Chondrocyte (in vitro differentiated cells): ENCODE data around the gene WSCD2. TPM values are rescaled to one million over a fixed set of nuclear protein-coding genes. Genes with fewer than 3 reads are reported as not detected.

Experiments used
- DNase-seq: peaks from one replicate; pipeline ENCODE4 v3.0.0; 2021; ENCODE audit warnings: mixed read lengths, low spot score
- H3K27ac Mint-ChIP-seq: one replicate; pipeline ENCODE4 v1.8.0; 2021; ENCODE audit warnings: mild to moderate bottlenecking, moderate library complexity, mixed read lengths; ENCODE audit not compliant: unreplicated experiment
- H3K27me3 Mint-ChIP-seq: 2 replicates; pipeline ENCODE4 v1.8.0; 2021; ENCODE audit warnings: low read depth, mixed read lengths
- H3K36me3 Mint-ChIP-seq: 2 replicates; pipeline ENCODE4 v1.8.0; 2021; ENCODE audit warnings: low read depth, mixed read lengths
- H3K4me1 Mint-ChIP-seq: 2 replicates; pipeline ENCODE4 v1.8.0; 2021; ENCODE audit warnings: low read depth, mild to moderate bottlenecking, mixed read lengths
- H3K4me3 Mint-ChIP-seq: one replicate; pipeline ENCODE4 v1.8.0; 2021; ENCODE audit warnings: mild to moderate bottlenecking, moderate library complexity, mixed read lengths; ENCODE audit not compliant: unreplicated experiment
- H3K9me3 Mint-ChIP-seq: 2 replicates; pipeline ENCODE4 v1.8.0; 2021; ENCODE audit warnings: low read depth, mixed read lengths
- CTCF ChIP-seq: fragments of 200-600 bp; sonication (generic); IDR thresholded peaks from 2 replicates; pipeline ENCODE4 v1.5.0; 2021; ENCODE audit warnings: antibody characterized with exemption, mild to moderate bottlenecking, moderate library complexity
- total RNA-seq: library from RNA; stranded (reverse); gene quantifications from 3 replicates; pipeline ENCODE4 v1.2.1, GENCODE V29; 2021

The WSCD2 gene
- total RNA-seq, 1 donor from 2014 or later, result 0.32 TPM

DNA sequence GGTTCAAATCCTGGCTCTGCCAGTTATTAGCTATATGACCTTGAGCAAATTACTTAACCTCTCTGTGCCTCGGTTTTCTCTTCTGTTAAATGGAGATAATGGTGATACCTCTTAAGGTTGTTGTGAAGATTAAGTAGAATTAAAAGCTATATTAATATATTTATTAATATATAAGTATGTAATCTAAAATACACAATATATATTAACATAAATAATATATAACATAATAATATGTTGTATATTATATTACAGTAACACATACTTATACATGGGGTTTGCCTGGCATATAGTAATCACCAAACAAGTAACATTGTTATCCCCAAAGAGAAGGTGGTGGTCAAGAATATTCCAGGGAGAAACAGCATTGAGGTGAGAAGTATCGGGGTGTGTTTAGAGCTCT lies 118.0 kb downstream of the WSCD2 start:
- TF ChIP-seq CTCF, result no peak
- no peak overlapping the region for H3K27ac Mint-ChIP-seq
- H3K27me3 Mint-ChIP-seq, result peaks cover 41% of the 10 kb centered on the region
- H3K36me3 Mint-ChIP-seq, result no peaks in the 10 kb centered on the region
- H3K4me1 Mint-ChIP-seq, result no peaks in the 10 kb centered on the region
- no peak for DNase-seq
- H3K9me3 Mint-ChIP-seq, result no peaks in the 10 kb centered on the region
- no peak overlapping the region for H3K4me3 Mint-ChIP-seq

DNA sequence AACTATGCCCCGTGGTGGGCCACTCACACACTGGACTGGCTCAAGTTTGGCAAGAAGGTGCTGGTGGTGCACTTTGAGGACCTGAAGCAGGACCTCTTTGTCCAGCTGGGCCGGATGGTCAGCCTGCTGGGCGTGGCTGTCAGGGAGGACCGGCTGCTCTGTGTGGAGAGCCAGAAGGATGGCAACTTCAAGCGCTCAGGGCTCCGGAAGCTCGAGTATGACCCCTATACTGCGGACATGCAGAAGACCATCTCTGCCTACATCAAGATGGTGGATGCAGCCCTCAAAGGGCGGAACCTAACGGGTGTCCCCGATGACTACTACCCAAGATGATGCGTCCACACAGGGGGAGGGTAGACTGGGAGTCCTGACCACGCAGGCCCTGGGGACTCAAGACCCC lies 118.9 kb downstream of the WSCD2 start:
- Mint-ChIP-seq H3K4me3 (no peak overlapping the region), H3K36me3 (no peaks in the 10 kb centered on the region), H3K27ac (no peak overlapping the region), H3K4me1 (no peaks in the 10 kb centered on the region), H3K27me3 (peaks cover 43% of the 10 kb centered on the region), H3K9me3 (no peaks in the 10 kb centered on the region)
- TF ChIP-seq CTCF, result no peak
- no peak for DNase-seq

GRCh38 chr12:108252523-108252922 lies 123.4 kb downstream of the WSCD2 start:
- Mint-ChIP-seq H3K27ac (no peak overlapping the region), H3K27me3 (peaks cover 44% of the 10 kb centered on the region), H3K4me1 (no peaks in the 10 kb centered on the region), H3K4me3 (no peak overlapping the region), H3K9me3 (no peaks in the 10 kb centered on the region), H3K36me3 (no peaks in the 10 kb centered on the region)
- no peak for TF ChIP-seq CTCF
- no peak for DNase-seq

GRCh38 chr12:108253540-108253939 lies 124.5 kb downstream of the WSCD2 start:
- Mint-ChIP-seq H3K9me3 (no peaks in the 10 kb centered on the region), H3K36me3 (no peaks in the 10 kb centered on the region), H3K4me3 (no peak overlapping the region), H3K4me1 (no peaks in the 10 kb centered on the region), H3K27ac (no peak overlapping the region), H3K27me3 (peaks cover 44% of the 10 kb centered on the region)
- no peak for DNase-seq
- no peak for TF ChIP-seq CTCF

- H3K4me1 Mint-ChIP-seq, result no peaks in the 10 kb centered on the region
- no peak overlapping the region for H3K27ac Mint-ChIP-seq
- H3K27me3 Mint-ChIP-seq, result peaks cover 44% of the 10 kb centered on the region
- no peaks in the 10 kb centered on the region for H3K9me3 Mint-ChIP-seq
- no peaks in the 10 kb centered on the region for H3K36me3 Mint-ChIP-seq
- no peak overlapping the region for H3K4me3 Mint-ChIP-seq
- no peak for DNase-seq
- TF ChIP-seq CTCF, result no peak
Observed at GRCh38 chr12:108254030-108254429, 124.9 kb downstream of the WSCD2 start.
